Limb (tissue), 2 donors: Measurements from ENCODE around the gene LRP10.
"Not testable (repeated sequence)": the region's sequence is repeated elsewhere in the genome, so short reads cannot be mapped to it uniquely, and the experiment has no call there.

Source experiments
- DNase-seq, 2 donors: peaks; one replicate each; pipeline ENCODE4 v3.0.0-alpha.2; 2016; ENCODE audit errors: extremely low spot score in 2 of 2

The LRP10 gene

DNA sequence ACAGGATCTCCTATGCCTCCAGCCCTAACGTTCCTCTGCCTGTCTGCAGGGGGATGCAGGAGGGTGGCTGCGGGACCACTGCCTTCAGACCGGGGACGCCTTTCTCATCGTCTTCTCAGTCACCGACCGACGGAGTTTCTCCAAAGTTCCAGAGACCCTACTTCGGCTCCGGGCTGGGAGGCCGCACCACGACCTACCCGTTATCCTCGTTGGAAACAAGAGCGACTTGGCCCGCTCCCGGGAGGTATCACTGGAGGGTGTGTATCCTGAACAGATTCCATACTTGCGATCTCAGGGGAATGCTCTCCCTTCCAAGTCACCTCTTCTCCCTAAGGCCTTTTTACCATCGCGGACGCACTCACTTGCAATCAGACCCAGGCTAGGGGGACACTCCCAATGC lies 14.4 kb downstream of the LRP10 start:
- no peak for DNase-seq

DNA sequence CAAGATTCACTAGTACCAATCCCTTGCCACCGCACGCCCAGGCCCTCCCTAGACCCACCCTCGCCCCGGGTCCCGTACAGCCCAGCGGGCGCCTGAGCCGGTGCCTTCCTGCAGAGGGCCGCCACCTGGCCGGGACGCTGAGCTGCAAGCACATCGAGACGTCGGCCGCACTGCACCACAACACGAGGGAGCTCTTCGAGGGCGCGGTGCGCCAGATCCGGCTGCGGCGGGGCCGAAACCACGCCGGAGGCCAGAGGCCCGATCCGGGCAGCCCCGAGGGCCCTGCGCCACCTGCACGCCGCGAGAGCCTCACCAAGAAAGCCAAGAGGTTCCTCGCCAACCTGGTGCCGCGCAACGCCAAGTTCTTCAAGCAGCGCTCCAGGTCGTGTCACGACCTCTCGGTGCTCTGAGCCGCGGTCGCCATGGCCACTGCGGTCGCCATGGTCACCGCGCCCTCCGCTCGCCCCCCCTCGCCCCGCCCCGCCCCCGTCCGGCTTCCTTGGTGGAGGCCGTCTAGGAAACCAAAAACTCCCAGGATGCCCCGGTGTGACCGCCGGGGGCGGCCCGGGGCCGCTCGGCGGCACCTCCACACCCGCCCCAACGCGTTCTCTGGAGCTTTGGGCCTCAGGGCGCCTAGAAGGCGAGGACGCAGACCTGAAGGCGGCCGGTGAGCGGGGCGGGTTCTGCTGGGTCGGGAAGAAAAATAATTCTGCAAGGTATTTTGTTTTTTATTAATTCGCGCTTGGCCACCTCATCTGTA lies 15.1 kb downstream of the LRP10 start:
- DNase-seq = peak; percentile 49 to 87

DNA sequence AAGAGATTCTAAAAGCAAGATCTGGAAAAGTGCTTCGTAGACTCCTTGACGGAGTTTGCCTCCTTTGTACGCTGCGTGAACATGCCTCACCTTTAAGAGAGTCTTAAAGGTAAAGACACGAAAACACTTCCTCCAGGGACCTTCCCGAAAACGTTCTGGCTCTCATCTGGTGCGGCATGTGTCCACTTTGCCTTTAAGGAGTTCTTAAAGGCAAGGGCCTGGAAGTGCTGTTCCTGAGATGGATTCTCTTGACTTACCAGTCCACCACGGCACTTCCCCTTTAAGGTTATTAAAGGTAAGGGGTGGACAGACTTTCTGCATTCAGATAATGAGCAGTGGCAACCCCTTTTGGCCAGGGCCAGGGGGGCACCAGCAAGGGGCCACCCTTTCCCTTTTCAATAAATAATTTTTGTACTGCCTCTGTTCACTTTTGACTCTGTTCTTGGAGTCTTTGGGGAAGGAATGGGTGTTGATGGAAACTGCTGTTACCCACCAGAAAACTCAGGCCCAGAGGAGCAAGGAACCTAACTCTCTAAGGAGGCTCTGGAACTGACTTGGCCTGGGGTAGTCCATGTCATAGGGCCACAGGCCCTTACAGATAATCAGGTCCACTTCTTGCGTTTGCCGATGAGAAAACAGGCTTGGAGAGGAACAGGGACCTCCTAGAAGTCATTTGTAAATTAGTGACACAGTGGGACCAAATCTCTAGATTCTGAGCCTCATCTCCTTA lies 15.9 kb downstream of the LRP10 start:
- peak; percentile 76 to 85 for DNase-seq

DNA sequence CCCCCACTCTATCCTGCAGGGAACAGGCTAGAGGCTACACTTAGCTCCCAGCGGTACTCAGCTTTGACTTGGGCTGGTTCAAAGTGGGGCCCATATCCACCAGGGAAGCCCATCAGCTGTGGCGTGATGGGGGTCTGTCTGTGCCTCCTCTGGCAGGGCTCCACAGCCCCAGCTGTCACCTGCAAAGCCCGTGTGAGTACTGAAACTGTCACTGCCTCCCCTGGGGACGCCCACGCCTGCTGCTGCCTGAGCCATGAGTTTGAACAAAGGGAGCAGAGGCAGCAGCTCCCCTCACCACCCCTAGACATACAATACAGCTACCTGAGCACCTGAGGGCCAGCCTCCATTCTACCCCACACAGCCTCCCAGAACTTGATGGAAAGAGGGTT lies 16.4 kb downstream of the LRP10 start:
- DNase-seq = peak in 1 of 2 donors; percentile 56

DNA sequence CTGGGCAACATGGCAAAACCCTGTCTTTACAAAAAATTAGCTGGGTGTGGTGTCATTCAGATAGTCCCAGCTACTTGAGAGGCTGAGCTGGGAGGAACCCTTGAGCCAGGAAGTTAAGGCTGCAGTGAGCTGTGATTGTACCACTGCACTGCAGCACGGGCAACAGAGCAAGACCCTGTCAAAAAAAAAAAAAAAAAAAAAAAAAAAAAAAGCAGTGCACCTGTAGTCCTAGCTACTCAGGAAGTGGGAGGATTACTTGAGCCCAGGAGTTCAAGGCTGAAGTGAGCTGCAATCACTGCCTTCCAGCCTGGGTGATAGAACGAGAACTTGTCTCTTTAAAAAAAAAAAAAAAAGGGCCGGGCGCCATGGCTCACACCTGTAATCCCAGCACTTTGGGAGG lies 17.1 kb downstream of the LRP10 start:
- no peak for DNase-seq

DNA sequence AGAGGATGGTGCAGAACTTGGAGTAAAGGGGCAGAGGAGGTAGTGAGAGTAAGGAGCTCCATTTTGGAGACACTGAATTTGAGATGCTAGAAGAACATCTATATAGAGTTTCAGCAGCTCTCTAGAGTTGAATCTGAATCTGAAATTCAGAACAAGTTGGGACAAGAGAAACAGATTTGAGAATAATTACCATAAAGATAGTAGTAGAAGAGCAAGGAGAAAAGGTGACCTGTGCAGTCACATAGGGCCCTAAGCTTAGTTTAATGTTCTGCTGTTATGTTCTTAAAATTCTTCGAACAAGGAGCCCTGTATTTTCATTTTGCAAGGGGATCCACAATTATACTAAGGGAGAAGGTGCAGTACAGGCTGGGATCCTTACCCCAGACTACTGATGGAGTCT lies 18.9 kb downstream of the LRP10 start:
- DNase-seq = no peak

DNA sequence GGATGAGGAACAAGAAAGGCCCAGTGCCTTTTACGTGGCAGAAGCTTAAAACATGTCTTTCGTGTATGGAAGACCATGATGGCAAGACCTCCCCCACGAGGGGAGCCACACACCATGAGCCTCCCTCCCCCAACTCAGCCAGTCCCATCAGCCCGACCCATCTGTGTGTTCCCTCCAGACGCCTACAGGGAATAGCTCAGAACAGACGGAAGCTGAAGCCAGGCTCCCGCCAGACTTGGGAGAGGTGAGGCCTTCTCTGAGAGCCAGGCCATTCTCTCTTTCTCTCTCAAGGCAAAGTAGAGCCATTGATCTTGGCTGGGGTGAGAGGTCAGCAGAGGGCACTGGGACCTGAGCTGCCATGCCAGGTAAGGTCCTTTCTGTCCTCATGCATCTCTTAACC lies 20.9 kb downstream of the LRP10 start:
- no peak for DNase-seq

DNA sequence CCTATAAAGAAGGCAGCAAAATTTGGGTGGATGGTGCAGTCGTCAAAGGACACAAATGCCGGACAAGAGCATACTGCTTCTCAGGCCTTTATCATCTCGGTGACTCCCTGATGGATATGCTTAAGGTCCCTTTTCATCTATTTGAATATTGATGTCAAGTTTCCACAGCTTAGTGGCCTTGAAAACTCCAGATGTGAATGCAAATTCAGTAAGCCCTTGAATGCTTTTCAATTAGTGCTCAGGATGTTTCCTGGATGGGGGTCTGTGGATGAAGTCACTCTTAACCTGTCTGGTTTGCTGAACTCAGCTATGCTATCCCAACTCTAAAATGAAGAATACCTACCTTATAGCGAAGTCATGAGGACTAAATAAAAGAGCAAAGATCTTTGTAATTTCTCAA lies 22.2 kb downstream of the LRP10 start:
- no peak for DNase-seq

DNA sequence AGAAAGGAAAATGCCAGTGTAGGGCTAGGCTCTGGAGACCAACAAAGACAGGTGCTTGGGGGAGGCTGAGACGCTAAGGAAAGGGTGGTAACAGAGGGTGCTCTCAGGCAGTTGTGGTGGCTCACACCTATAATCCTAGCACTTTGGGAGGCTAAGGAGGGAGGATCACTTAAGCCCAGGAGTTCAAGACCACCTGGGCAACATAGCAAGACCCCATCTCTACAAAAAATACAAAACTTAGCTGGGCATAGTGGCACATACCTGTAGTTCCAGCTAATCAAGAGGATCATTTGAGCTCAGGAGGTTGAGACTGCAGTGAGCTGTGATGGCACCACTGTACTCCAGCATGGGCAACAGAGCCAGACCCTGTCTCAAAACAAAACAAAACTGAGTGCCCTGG lies 23.9 kb downstream of the LRP10 start:
- no peak for DNase-seq

DNA sequence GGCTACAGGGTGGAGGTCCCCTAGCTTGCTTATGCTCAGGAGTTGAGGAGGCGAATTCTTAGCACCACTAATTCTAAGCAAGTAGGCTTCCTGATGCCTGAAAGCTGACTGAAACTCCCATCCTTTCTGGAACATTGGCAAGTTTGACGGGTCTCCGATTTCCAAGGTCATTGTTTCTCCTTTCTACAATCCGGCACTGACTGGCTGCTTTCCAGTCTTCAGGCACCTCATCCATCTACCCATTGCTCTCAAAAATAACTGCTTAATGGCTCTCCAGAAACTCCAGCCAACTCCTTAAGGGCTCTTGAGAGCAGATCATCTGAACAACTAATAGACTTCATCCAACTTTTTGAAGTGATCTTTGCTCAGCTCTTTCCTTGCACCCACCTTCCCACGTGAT lies 24.8 kb downstream of the LRP10 start:
- no peak for DNase-seq

DNA sequence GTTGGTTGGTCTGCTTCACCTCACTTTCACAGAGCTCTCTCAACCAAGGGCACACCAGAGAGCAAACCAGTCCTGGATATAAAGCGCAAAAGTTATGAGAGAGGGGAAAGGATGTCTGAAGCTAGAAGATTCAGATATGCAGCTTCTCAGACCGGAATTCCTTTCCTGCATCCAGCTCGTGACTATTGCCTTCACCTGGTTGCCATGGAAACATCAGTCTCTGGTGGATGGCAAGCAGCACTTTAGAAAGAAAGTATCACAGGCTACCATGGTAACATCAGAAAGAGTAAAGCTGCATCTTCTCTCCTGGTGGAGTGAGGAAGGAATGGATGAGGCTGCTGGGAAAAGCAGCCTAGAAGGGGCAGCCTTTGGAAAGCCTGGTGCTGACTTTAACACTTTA lies 25.2 kb downstream of the LRP10 start:
- no peak for DNase-seq

DNA sequence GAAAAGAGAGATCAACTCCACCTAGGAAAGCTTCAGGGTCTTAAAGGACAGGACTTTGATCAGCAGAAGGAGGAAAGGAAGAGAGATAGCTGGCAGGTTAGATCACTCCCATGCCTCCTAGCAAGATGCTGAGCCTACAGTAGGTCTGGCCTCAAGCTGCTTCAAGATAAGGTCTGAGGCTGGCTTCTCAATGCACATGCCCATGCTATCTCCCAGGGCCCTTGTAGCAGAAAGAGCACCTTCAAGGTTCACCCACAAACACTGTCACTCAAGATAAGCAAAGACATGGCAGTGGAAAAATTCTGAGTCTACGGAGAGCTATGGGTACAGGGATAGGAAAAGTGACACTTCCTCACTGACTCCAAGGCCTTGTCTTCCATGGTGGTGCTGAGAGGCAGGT lies 25.8 kb downstream of the LRP10 start:
- no peak for DNase-seq

DNA sequence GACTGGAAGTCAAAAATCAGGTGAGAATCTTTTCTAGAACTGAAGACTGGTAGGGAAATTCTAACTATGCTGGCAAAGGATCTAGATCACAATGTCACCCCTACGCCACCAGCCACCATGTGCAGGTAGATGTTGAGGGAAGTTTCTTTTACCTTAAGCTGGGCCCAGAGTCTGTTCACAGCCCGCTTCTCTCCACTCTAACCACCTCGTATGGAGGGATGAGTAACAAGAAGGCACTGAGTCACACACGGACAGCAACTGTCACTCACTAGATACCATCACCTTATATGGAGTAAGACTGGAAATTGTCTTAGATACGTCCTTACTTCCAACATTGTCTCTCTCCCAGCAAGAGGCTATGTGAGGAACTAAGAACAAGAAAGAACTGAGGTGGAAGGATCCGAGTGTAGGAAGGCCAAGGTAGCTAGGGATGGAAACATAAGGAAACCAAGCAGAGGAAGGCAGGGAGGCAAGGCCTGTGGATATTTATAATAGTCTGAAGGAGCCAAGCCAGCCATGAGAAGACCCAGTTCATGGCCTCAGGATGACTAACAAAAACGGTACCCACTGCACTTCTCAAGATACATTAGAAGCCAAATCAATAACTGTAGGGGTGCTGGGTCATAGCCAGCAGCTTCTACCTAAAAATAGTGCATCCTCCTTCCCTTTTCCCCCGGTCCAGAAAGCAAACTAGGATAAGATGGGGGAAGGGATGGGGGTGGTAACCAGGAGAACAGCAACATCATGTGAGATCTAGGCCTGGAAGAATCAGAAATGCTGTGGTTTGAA lies 27.0 kb downstream of the LRP10 start:
- DNase-seq = no peak

DNA sequence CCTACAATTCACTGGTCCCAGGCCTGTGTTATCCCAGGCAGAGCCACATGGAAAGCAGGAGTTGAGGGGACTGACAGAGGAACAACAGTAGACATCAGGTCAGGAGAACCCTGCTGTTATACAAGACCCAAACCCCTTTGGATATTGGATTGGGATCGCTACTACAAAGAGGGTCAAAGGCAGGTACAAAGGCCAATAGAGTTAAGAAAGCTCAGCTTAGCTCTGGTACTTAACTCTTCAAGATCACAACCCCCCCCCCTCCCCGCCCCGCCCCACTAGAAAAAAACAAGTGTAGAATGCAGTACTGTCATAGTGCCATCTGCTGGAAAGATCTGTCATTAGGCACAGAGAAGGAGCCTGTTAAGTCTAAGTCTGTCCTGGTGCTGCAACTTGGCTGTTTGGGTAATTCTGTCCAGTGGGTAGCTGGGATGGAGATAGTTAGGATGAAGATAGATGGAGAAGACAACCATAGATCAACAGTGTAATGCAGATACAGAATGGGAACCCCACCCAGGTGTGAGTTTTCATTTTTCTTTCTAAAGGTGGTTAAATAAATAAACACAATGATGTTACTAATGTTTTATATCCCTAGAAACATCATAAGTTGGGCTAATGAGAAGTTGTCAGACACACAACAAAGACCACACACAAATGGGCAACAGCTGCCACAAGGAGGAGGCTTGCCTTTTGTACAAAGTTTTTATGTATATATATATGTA lies 28.7 kb downstream of the LRP10 start:
- DNase-seq = peak; percentile 58 to 78

DNA sequence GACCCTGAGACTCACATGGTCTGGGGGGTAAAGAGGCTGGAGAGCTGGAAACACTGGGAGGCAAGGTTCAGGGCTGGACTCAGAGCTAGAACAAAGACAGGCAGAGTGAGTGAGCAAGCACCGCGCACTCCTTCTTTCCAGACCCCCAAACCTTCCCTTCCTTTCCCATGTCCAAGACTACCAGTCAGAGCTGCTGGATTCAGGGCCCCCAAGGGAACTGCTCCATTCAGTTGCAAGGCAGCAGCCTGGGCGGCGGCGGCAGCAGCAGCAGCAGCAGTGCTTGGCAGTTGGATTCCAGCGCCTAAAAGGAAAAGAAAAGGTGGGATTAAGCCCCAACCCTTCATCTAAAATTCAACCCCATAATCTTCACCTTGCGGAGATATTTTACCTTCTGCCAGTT lies 30.3 kb downstream of the LRP10 start:
- DNase-seq = no peak

DNA sequence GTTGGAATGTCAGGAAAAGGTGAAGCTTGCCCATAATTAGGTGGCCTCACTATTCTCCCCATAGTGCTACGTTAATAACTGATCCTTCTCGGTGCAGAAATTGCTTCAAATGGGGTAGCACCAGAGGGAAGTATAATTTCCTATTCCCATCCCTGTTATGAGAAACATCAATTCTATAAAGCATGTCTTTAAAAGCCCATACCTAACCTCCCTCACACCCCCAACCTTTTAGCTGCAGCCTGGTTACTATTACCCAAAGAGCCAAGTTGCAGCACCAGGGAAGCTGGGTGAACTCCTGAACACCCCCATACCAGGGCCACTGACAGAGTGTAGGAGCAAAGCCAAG lies 32.2 kb downstream of the LRP10 start:
- DNase-seq = no peak

DNA sequence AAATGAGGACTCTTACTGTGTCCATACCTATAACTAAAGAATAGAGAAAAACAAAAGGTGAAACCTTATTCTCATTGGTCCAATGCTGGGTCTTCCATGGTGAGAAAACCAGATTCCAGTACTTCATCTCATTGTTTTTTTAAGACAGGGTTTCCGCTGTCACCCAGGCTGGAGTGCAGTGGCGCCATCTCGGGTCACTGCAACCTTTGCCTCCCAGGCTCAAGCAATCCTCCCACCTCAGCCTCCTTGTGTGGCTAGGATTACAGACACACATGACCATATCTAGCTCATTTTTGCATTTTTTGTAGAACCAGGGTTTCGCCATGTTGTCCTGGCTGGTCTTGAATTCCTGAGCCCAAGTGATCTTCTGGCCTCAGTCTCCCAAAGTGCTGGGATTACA lies 34.1 kb downstream of the LRP10 start:
- DNase-seq = no peak

DNA sequence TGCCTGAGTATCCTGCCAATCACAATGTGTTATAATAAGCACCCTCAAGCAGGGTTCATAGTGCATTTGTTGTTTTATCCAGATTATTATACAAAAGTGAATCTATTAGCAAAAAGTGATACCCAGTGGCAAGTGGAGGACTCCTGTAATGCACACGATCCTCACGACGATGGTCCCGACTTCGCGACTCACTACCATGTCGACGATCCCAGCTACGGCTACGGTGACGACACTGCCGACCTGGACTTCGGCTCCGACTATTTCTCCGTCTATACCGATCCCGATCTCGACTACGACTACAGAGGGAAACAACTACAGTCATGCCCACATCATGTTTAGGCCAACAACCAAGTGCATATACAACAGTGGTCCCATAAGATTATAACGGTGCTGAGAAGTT lies 34.5 kb downstream of the LRP10 start:
- DNase-seq = no peak

DNA sequence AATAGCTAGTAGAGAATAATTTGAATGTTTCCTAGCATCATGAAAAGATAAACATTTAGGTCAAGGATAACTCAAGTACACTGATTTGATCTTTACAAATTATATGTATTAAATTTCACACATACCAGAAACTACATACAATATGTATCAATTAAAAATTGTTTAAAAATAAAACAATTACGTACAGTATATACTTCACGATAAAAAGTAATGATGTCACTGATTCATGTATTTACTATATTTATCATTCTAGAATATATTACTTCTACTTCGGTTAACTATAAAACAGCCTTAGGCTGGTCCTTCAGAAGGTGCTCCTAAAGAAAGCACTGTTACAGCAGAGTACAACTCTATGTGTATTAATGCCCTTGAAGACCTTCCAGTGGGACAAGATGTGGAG lies 35.9 kb downstream of the LRP10 start:
- no peak for DNase-seq

DNA sequence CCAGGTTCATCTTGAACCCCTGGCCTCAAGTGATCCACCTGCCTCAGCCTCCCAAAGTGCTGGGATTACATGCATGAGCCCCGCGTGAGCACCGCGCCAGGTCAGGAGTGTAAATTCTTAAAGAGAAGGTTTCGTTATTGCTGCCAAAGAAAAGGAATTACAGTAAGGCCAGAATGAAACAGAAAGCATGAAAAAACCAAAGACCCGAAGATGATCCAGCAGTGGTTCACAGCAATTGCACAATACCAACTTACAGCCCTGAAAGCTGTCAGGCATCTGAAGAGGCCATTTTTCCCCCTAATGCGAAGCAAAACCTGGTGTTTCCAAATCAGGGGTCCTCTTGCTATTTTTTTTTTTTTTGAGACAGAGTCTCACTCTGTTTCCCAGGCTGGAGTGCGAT lies 37.1 kb downstream of the LRP10 start:
- no peak for DNase-seq

DNA sequence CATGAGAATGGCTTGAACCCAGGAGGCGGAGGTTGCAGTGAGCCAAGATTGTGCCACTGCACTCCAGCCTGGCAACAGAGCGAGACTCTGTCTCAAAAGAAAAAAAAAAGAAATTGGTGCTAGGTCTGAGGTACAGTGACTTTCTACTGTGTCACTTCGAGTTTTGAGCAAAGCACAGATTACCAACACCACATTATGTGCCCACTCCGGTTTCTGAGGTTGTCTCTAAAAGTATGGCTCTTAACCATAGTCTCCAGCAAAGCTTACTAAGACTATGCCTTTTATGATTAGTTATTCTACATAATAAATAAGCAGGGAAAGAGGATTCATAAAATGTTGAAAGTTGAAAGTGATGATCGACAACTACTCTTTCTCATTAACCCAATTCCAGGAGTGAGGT lies 39.4 kb downstream of the LRP10 start:
- DNase-seq = no peak

DNA sequence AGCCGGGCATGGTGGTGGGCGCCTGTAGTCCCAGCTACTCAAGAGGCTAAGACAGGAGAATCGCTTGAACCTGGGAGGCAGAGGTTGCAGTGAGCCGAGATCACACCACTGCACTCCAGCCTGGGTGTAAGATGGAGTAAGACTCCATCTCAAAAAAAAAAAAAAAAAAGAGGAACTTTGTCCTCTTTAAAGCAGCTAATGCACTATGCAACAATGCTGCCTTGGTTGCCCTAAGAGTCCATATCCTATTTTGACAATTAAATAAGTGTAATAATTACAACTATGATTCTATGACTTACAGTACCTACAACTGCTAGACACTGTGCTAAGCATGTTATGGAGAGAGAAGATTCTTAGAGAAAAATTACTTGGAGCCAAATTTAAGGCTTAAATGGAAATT lies 43.3 kb downstream of the LRP10 start:
- DNase-seq = not testable (repeated sequence)
